ENCODE results near the gene DHX30. TPM values are rescaled to one million over a fixed set of nuclear protein-coding genes. Genes with fewer than 3 reads are reported as not detected.
A peak's percentile ranks its signal among the peaks of the same experiment; 100 is the strongest.

Gene DHX30
- total RNA-seq, 4 donors from 2014 or later = 31.0 to 52.3 (median 47.9) TPM

GRCh38 chr3:47780741-47781684, 21.9 kb upstream of the DHX30 start:
- Histone ChIP-seq H3K9me3 (no peaks in the 10 kb centered on the region), H3K4me1 (peaks cover 10 to 34% (median 28%) of the 10 kb centered on the region in 4 donors), H3K4me3 (peak overlapping the region; percentile 88 to 95 (median 94)), H3K36me3 (no peaks in the 10 kb centered on the region), H3K27me3 (no peaks in the 10 kb centered on the region), H3K27ac (peak overlapping the region; percentile 94 to 99 (median 96))
- peak; percentile 70 for DNase-seq
- intact Hi-C loops (cut with DNase I; ENCODE audit: low total_unique reads) (no loop called here), in situ Hi-C loops (cut with MboI; ENCODE audit: low pct_ligation_motif_present in 1 of 4, low pct_unique_long_range_greater_than_20kb in 1 of 4, low sequenced_read_pairs in 3 of 4) (loop anchor here in 2 of 4 donors (10.0 to 25.0 kb wide), 2 partner anchors 256 to 369 kb away; no protein-coding TSS in a partner anchor)
- TF ChIP-seq EP300 (IDR thresholded peaks at IDR 0.05; ENCODE audit: low read depth) = no peak
- TF ChIP-seq POLR2A (IDR thresholded peaks at IDR 0.05) = peak; percentile 1
- WGBS, 2 donors (ENCODE audit: low coverage in 1 of 2) = 0 to 2% methylated on average over 13 to 25 of the region's 54 CpGs

- intact Hi-C loops (cut with DNase I; ENCODE audit: low total_unique reads) = no loop called here
- 0% methylated on average over 74 of the region's 79 CpGs; no CpG with 5 or more reads in 1 of the 2 donors for WGBS, 2 donors (ENCODE audit: low coverage in 1 of 2)
- H3K4me1 ChIP-seq = peaks cover 10 to 34% (median 28%) of the 10 kb centered on the region in 4 donors
- H3K36me3 ChIP-seq = no peaks in the 10 kb centered on the region
- no peaks in the 10 kb centered on the region for H3K27me3 ChIP-seq
- H3K4me3 ChIP-seq = peak within 1 kb of the TSS; percentile 88 to 95 (median 94)
- no peaks in the 10 kb centered on the region for H3K9me3 ChIP-seq
- DNase-seq = peak; percentile 99
- in situ Hi-C loops (cut with MboI; ENCODE audit: low pct_ligation_motif_present in 1 of 4, low pct_unique_long_range_greater_than_20kb in 1 of 4, low sequenced_read_pairs in 3 of 4) = loop anchor here in 2 of 4 donors (10.0 to 25.0 kb wide), 2 partner anchors 257 to 370 kb away; no protein-coding TSS in a partner anchor
- peak within 1 kb of the TSS; percentile 94 to 99 (median 96) for H3K27ac ChIP-seq
- TF ChIP-seq POLR2AphosphoS5 (IDR thresholded peaks at IDR 0.05) (peak; percentile 96 to 99 (median 99)), CTCF (IDR thresholded peaks at IDR 0.05) (peak in 4 of 5 experiments; percentile 8 to 48 (median 27)), POLR2A (IDR thresholded peaks at IDR 0.05) (peak; percentile 96), EP300 (IDR thresholded peaks at IDR 0.05; ENCODE audit: low read depth) (peak; percentile 5)
Measured at GRCh38 chr3:47781685-47782445, 21.1 kb upstream of the DHX30 start, which contains the start of gene SMARCC1. Gene SMARCC1 (minus strand): TSS chr3:47781893. CDS start chr3:47781797, 96 bp downstream.

GRCh38 chr3:47782446-47783308, 20.3 kb upstream of the DHX30 start:
- in situ Hi-C loops (cut with MboI; ENCODE audit: low pct_ligation_motif_present in 1 of 4, low pct_unique_long_range_greater_than_20kb in 1 of 4, low sequenced_read_pairs in 3 of 4) = loop anchor here in 2 of 4 donors (10.0 to 25.0 kb wide), 2 partner anchors 258 to 370 kb away; no protein-coding TSS in a partner anchor
- 44 to 54% methylated on average over 12 to 23 of the region's 23 CpGs for WGBS, 2 donors (ENCODE audit: low coverage in 1 of 2)
- DNase-seq = no peak

GRCh38 chr3:47783673-47784072, 19.3 kb upstream of the DHX30 start:
- H3K4me1 ChIP-seq = peaks cover 10 to 34% (median 28%) of the 10 kb centered on the region in 4 donors
- intact Hi-C loops (cut with DNase I; ENCODE audit: low total_unique reads) (no loop called here), in situ Hi-C loops (cut with MboI; ENCODE audit: low pct_ligation_motif_present in 1 of 4, low pct_unique_long_range_greater_than_20kb in 1 of 4, low sequenced_read_pairs in 3 of 4) (loop anchor here in 2 of 4 donors (10.0 to 25.0 kb wide), 2 partner anchors 259 to 371 kb away; no protein-coding TSS in a partner anchor)
- H3K27ac ChIP-seq = no peak overlapping the region
- H3K9me3 ChIP-seq = no peaks in the 10 kb centered on the region
- no peak overlapping the region for H3K4me3 ChIP-seq
- no peak for TF ChIP-seq POLR2A (IDR thresholded peaks at IDR 0.05)
- TF ChIP-seq POLR2AphosphoS5 (IDR thresholded peaks at IDR 0.05) = no peak
- no peak for TF ChIP-seq EP300 (IDR thresholded peaks at IDR 0.05; ENCODE audit: low read depth)
- TF ChIP-seq CTCF (IDR thresholded peaks at IDR 0.05) = no peak
- DNase-seq = no peak
- no peaks in the 10 kb centered on the region for H3K36me3 ChIP-seq
- H3K27me3 ChIP-seq = no peaks in the 10 kb centered on the region

More at GRCh38 chr3:47782446-47783308, 20.3 kb upstream of the DHX30 start:
- Histone ChIP-seq H3K27ac (peak overlapping the region; percentile 94 to 99 (median 96)), H3K4me3 (peak overlapping the region; percentile 26 to 95 (median 94)), H3K9me3 (no peaks in the 10 kb centered on the region), H3K36me3 (no peaks in the 10 kb centered on the region), H3K4me1 (peaks cover 10 to 34% (median 28%) of the 10 kb centered on the region in 4 donors), H3K27me3 (no peaks in the 10 kb centered on the region)
- intact Hi-C loops (cut with DNase I; ENCODE audit: low total_unique reads) = no loop called here
- TF ChIP-seq POLR2A (IDR thresholded peaks at IDR 0.05) = no peak
- TF ChIP-seq POLR2AphosphoS5 (IDR thresholded peaks at IDR 0.05) = no peak

All from transverse colon (tissue), 4 donors.